GM12878 (cell line): ENCODE data around the gene MRPS15. TPM values are rescaled to one million over a fixed set of nuclear protein-coding genes. Genes with fewer than 3 reads are reported as not detected.

Experiments used
- ATAC-seq: fragments of 200-7000 bp; cut with Tn5 transposase; 3 replicates; pipeline ENCODE4 v1.9.1; 2020; ENCODE audit warnings: mild to moderate bottlenecking, moderate library complexity
- BruUV-seq: library from RNA; stranded (reverse); fragments of 400-500 nt; replicated peaks from 2 replicates; lab custom pipeline; 2021; lab: Mats Ljungman, UMichigan
- CTCF ChIA-PET: fragments of 300-600 bp; sonication (Branson Sonifier 250); formaldehyde crosslinking; extraction: SDS; loops from one replicate; lab custom pipeline; 2021; ENCODE audit warnings: inconsistent platforms; lab: Yijun Ruan, JAX
- POLR2A ChIA-PET: fragments of 350-600 bp; formaldehyde crosslinking; extraction: SDS; loops from one replicate; lab custom pipeline; 2021; ENCODE audit warnings: inconsistent platforms; lab: Charles Lee
- RAD21 ChIA-PET: fragments of 300-600 bp; sonication (Branson Sonifier 250); formaldehyde crosslinking; loops from one replicate; lab custom pipeline; 2023; ENCODE audit warnings: antibody characterized with exemption; ENCODE audit not compliant: unreplicated experiment; lab: Charles Lee
- SMC1A ChIA-PET: fragments of 300-600 bp; sonication (Branson Sonifier 250); formaldehyde crosslinking; loops from one replicate; lab custom pipeline; 2023; ENCODE audit not compliant: unreplicated experiment, uncharacterized antibody; lab: Charles Lee
- DNase-seq: peaks from one replicate; pipeline ENCODE4 v3.0.0-alpha.2; 2011; ENCODE audit warnings: low read depth, low spot score
- FAIRE-seq: peaks from 3 replicates; lab custom pipeline; 2011; peaks lifted over from hg19 to GRCh38; lab: Jason Lieb, UNC
- H2AFZ ChIP-seq: 2 replicates; pipeline ENCODE4 v1.6.0; 2011; ENCODE audit warnings: low read depth, low read length, control low read depth; ENCODE audit not compliant: control insufficient read depth
- H3K27ac ChIP-seq: 2 replicates; pipeline ENCODE4 v1.5.1; 2011; ENCODE audit warnings: control low read depth; ENCODE audit not compliant: control insufficient read depth, insufficient read depth
- H3K27me3 ChIP-seq, 2 experiments: replicated peaks in 1 of 2; 2 replicates each; pipeline versions ENCODE4 v1.6.0 to v1.6.1; 2011; ENCODE audit warnings: low read length in 1 of 2; ENCODE audit not compliant: control insufficient read depth in 2 of 2, insufficient read depth in 2 of 2
- H3K36me3 ChIP-seq, 2 experiments: 2 replicates each; pipeline ENCODE4 v1.5.1; 2011; ENCODE audit warnings: low read length in 1 of 2; ENCODE audit not compliant: control insufficient read depth in 2 of 2, insufficient read depth in 2 of 2
- H3K4me1 ChIP-seq: 2 replicates; pipeline ENCODE4 v1.6.1; 2011; ENCODE audit warnings: mild to moderate bottlenecking, low read length, moderate library complexity, mixed read lengths; ENCODE audit not compliant: control insufficient read depth, insufficient read depth
- H3K4me2 ChIP-seq: 2 replicates; pipeline ENCODE4 v1.6.0; 2011; ENCODE audit warnings: control low read depth; ENCODE audit not compliant: control insufficient read depth, insufficient read depth
- H3K4me3 ChIP-seq: fragments of 200-600 bp; sonication (generic); 2 replicates; pipeline ENCODE4 v1.5.1; 2016
- H3K79me2 ChIP-seq: 2 replicates; pipeline ENCODE4 v1.6.0; 2011; ENCODE audit warnings: low read length; ENCODE audit not compliant: control insufficient read depth, insufficient read depth
- H3K9ac ChIP-seq: 2 replicates; pipeline ENCODE4 v1.8.0; 2011; ENCODE audit warnings: low read length, control low read depth, mixed read lengths; ENCODE audit not compliant: control insufficient read depth, insufficient read depth
- H3K9me3 ChIP-seq: replicated peaks from 3 replicates; pipeline ENCODE4 v1.5.1; 2011; ENCODE audit warnings: mild to moderate bottlenecking, low read length; ENCODE audit not compliant: control insufficient read depth, insufficient read depth
- H4K20me1 ChIP-seq: 2 replicates; pipeline ENCODE4 v1.6.0; 2011; ENCODE audit not compliant: control insufficient read depth, insufficient read depth
- EZH2 ChIP-seq: IDR thresholded peaks from 2 replicates; pipeline ENCODE4 v1.6.1; 2012; ENCODE audit warnings: low read depth, mild to moderate bottlenecking, control low read depth, inconsistent platforms, low read length, borderline replicate concordance; ENCODE audit not compliant: control insufficient read depth
- GATAD2B ChIP-seq: fragments of 450-650 bp; conservative IDR thresholded peaks from 2 replicates; pipeline ENCODE4 v1.6.1; 2017; ENCODE audit warnings: low read depth, mild to moderate bottlenecking, moderate library complexity
- HDAC2 ChIP-seq: fragments of 200-600 bp; sonication (generic); IDR thresholded peaks from 2 replicates; pipeline ENCODE4 v1.6.1; 2017
- MXI1 ChIP-seq: fragments of 150-350 bp; IDR thresholded peaks from 2 replicates; pipeline ENCODE4 v1.6.1; 2011; ENCODE audit warnings: low read depth, mild to moderate bottlenecking, inconsistent platforms, low read length, improper control_type of control experiment
- NR2F1 ChIP-seq: fragments of 450-650 bp; conservative IDR thresholded peaks from 2 replicates; pipeline ENCODE4 v1.6.1; 2017; ENCODE audit warnings: mild to moderate bottlenecking
- PML ChIP-seq: IDR thresholded peaks from 2 replicates; pipeline ENCODE4 v1.6.1; 2012; ENCODE audit warnings: low read length, inconsistent platforms
- POLR2AphosphoS5 ChIP-seq: IDR thresholded peaks from 2 replicates; pipeline ENCODE4 v1.6.1; 2011; ENCODE audit warnings: mild to moderate bottlenecking, low read length, inconsistent platforms
- SREBF1 ChIP-seq: IDR thresholded peaks from 2 replicates; pipeline ENCODE4 v1.6.1; 2012; ENCODE audit warnings: mild to moderate bottlenecking, low read length
- SRF ChIP-seq, 2 experiments: IDR thresholded peaks; 2 replicates each; pipeline ENCODE4 v1.6.1; 2011; ENCODE audit warnings: low read depth in 2 of 2, low read length in 2 of 2, mild to moderate bottlenecking in 1 of 2, moderate library complexity in 1 of 2
- WGBS: methylation state at CpG from one replicate; pipeline ENCODE4 v1.1.6; 2016; ENCODE audit warnings: low lambda C conversion rate; ENCODE audit not compliant: insufficient replicate concordance, insufficient coverage; ENCODE audit errors: missing lambda C conversion rate; 5-methylcytosine and 5-hydroxymethylcytosine counted together
- in situ Hi-C: fragments of 300-500 bp; cut with MboI; formaldehyde crosslinking; loops from 9 replicates; pipeline ENCODE4 v1.14.3; 2018; ENCODE audit warnings: mixed read lengths
- intact Hi-C: fragments of 100-400 bp; cut with micrococcal nuclease; formaldehyde crosslinking; loops from one replicate; pipeline ENCODE4 v1.14.2; 2022; ENCODE audit not compliant: unreplicated experiment
- polyA plus RNA-seq, 11 experiments: library from polyadenylated mRNA; depleted of rRNA in 4 of 11; unstranded in 6 of 11; stranded (reverse) in 5 of 11; fragments of >200 nt; fragmentation: Nextera tagmentation in 4 of 11; fragmentation: Illumina TruSeq in 1 of 11; extraction: Ambion mirVana in 4 of 11; extraction: Trizol in 1 of 11; gene quantifications; 1 replicate in 1 of 11; 2 replicates in 10 of 11; pipeline versions ENCODE4 v1.2.1 to v1.2.3, GENCODE V29; 2011 to 2016; ENCODE audit warnings: inconsistent platforms in 2 of 11, missing spikeins in 2 of 11, low read depth in 1 of 11
- total RNA-seq, 4 experiments: library from RNA; depleted of rRNA in 3 of 4; stranded (reverse); fragments of >200 nt in 3 of 4; fragmentation: Illumina TruSeq in 1 of 4; extraction: Trizol in 1 of 4; gene quantifications; 2 replicates each; pipeline versions ENCODE4 v1.2.1 to v1.2.3, GENCODE V29; 2013 to 2021
- TF ChIP-seq, protein P1 (sequence below): fragments of 450-650 bp; formaldehyde crosslinking; IDR thresholded peaks from 2 replicates; pipeline ENCODE4 v1.4.0; 2020; ENCODE audit warnings: mild to moderate bottlenecking, moderate library complexity

MRPS15 gene
- total and polyA plus RNA-seq, 10 of the 15 experiments (the other 5 are each of a cell fraction or from before 2014, with no cell fraction given) = 41.1 to 207 (median 107) TPM

DNA sequence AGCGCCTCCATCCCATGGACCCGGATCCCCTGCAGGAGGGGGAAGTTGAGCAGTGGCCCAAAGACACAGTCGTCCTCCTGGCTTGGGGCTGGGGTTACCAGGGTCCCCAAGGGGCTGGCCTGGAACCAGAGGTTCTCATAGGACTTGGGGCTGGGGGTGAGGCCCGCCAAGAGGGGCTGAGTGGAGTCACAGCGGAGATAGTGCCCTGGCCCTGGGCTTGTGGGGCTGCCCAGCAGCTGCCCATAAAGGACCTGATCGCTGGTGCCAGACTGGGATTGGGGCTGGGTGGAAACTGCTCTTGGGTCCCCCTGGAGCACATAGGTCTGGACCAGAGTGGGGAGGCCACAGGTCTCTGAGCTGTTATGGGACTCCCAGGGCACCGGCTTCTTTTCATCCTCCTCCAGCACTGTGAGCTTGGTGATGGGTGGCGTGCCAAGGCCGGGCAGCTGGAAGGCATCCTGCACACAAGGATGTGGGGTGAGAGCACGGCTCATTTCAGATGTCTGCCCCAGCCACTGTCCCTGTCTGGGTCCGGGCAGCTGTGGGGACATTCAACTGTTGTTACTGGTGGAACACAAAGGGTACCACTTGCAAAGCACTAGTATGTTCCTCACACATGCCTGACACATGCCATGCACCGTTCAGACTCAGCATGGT lies 2.3 kb upstream of the MRPS15 start:
- Histone ChIP-seq H3K9me3 (no peaks in the 10 kb centered on the region), H3K9ac (no peak overlapping the region), H3K36me3 (0 out of 4 replicates have a peak, but pooled peaks cover 0 to under 1% of the 10 kb centered on the region in 2 experiments), H2AFZ (no peak overlapping the region), H3K79me2 (peaks cover 17% of the 10 kb centered on the region), H3K27me3 (no peaks in the 10 kb centered on the region), H3K4me2 (no peak overlapping the region), H3K4me3 (no peak overlapping the region), H4K20me1 (no peaks in the 10 kb centered on the region), H3K4me1 (no peaks in the 10 kb centered on the region), H3K27ac (no peak overlapping the region)
- FAIRE-seq (no peak), DNase-seq (no peak), ATAC-seq (no peak)
- ChIA-PET RAD21 (no interaction called here), CTCF (no interaction called here), SMC1A (no interaction called here), POLR2A (interaction anchor here (2.0 kb wide), 1 partner anchor 17 kb away, joined by 9 read pairs; the partner anchor contains the start of gene OSCP1)
- BruUV-seq = no TSS peak
- 77% methylated on average over 12 of the region's 12 CpGs for WGBS
- TF ChIP-seq, protein P1, sequence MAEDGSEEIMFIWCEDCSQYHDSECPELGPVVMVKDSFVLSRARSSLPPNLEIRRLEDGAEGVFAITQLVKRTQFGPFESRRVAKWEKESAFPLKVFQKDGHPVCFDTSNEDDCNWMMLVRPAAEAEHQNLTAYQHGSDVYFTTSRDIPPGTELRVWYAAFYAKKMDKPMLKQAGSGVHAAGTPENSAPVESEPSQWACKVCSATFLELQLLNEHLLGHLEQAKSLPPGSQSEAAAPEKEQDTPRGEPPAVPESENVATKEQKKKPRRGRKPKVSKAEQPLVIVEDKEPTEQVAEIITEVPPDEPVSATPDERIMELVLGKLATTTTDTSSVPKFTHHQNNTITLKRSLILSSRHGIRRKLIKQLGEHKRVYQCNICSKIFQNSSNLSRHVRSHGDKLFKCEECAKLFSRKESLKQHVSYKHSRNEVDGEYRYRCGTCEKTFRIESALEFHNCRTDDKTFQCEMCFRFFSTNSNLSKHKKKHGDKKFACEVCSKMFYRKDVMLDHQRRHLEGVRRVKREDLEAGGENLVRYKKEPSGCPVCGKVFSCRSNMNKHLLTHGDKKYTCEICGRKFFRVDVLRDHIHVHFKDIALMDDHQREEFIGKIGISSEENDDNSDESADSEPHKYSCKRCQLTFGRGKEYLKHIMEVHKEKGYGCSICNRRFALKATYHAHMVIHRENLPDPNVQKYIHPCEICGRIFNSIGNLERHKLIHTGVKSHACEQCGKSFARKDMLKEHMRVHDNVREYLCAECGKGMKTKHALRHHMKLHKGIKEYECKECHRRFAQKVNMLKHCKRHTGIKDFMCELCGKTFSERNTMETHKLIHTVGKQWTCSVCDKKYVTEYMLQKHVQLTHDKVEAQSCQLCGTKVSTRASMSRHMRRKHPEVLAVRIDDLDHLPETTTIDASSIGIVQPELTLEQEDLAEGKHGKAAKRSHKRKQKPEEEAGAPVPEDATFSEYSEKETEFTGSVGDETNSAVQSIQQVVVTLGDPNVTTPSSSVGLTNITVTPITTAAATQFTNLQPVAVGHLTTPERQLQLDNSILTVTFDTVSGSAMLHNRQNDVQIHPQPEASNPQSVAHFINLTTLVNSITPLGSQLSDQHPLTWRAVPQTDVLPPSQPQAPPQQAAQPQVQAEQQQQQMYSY = no peak
- no peak for TF ChIP-seq SRF (IDR thresholded peaks at IDR 0.05; ENCODE audit: low read depth in 2 of 2, low read length in 2 of 2)
- TF ChIP-seq HDAC2 = no peak
- no peak for TF ChIP-seq GATAD2B
- no peak for TF ChIP-seq NR2F1
- no peak for TF ChIP-seq SREBF1
- TF ChIP-seq MXI1 = no peak
- no peak for TF ChIP-seq PML
- no peak for TF ChIP-seq POLR2AphosphoS5
- TF ChIP-seq EZH2 = no peak
- in situ Hi-C loops (no loop called here), intact Hi-C loops (no loop called here)
